HepG2 (cell line): Measurements from ENCODE around the gene ZFHX3. TPM values are rescaled to one million over a fixed set of nuclear protein-coding genes. Genes with fewer than 3 reads are reported as not detected.
A peak's percentile ranks its signal among the peaks of the same experiment; 100 is the strongest.

Experiments
- ATAC-seq: fragments of 200-7000 bp; cut with Tn5 transposase; 3 replicates; pipeline ENCODE4 v1.9.1; 2020; ENCODE audit warnings: mild to moderate bottlenecking, moderate library complexity
- BruUV-seq: library from RNA; stranded (reverse); fragments of 400-500 nt; replicated peaks from 2 replicates; lab custom pipeline; 2021; lab: Mats Ljungman, UMichigan
- CTCF ChIA-PET: fragments of 300-600 bp; formaldehyde crosslinking; extraction: SDS; loops from one replicate; lab custom pipeline; 2021; ENCODE audit warnings: low total read pairs, inconsistent platforms, low intra/inter-chr PET ratio; lab: Yijun Ruan, JAX
- POLR2A ChIA-PET: fragments of 350-600 bp; sonication (Branson Sonifier 250); formaldehyde crosslinking; loops from one replicate; lab custom pipeline; 2020; ENCODE audit warnings: antibody characterized with exemption, inconsistent platforms; lab: Yijun Ruan, JAX
- DNase-seq: peaks from one replicate; pipeline ENCODE4 v3.0.0-alpha.2; 2015; ENCODE audit warnings: low spot score
- FAIRE-seq: peaks from 3 replicates; lab custom pipeline; 2011; peaks lifted over from hg19 to GRCh38; lab: Jason Lieb, UNC
- H2AFZ ChIP-seq: one replicate; pipeline ENCODE4 v1.6.1; 2011; ENCODE audit warnings: low read length, inconsistent platforms
- H3K27ac ChIP-seq: fragments of 300-600 bp; 3 replicates; pipeline ENCODE4 v1.8.0; 2011; ENCODE audit warnings: mixed run types, mild to moderate bottlenecking, mixed read lengths, low read length, inconsistent platforms; ENCODE audit not compliant: insufficient read depth; ENCODE audit errors: extremely low read length
- H3K27me3 ChIP-seq, 2 experiments: fragments of 200-600 bp in 1 of 2; 2 replicates in 1 of 2; 3 replicates in 1 of 2; pipeline versions ENCODE4 v1.6.0 to v1.8.0; 2011; ENCODE audit warnings: low read length in 2 of 2, mild to moderate bottlenecking in 2 of 2, moderate library complexity in 2 of 2, inconsistent platforms in 1 of 2; ENCODE audit not compliant: insufficient read depth in 2 of 2, control insufficient read depth in 1 of 2
- H3K36me3 ChIP-seq, 2 experiments: fragments of 200-600 bp in 1 of 2; replicated peaks in 1 of 2; 2 replicates in 1 of 2; 3 replicates in 1 of 2; pipeline versions ENCODE4 v1.5.1 to v1.8.0; 2011; ENCODE audit warnings: low read length in 2 of 2, inconsistent platforms in 1 of 2; ENCODE audit not compliant: insufficient read depth in 2 of 2, control insufficient read depth in 1 of 2
- H3K4me1 ChIP-seq: 2 replicates; pipeline ENCODE4 v1.5.1; 2012; ENCODE audit warnings: low read length, inconsistent platforms; ENCODE audit not compliant: insufficient read depth
- H3K4me2 ChIP-seq: 2 replicates; pipeline ENCODE4 v1.6.0; 2011; ENCODE audit warnings: low read depth, low read length, inconsistent platforms
- H3K4me3 ChIP-seq, 3 experiments: fragments of 200-600 bp in 1 of 3; sonication (generic), shearing (Covaris generic) in 1 of 3; replicated peaks in 1 of 3; 2 replicates each; pipeline ENCODE4 v1.5.1; 2011 to 2016; ENCODE audit warnings: low read length in 3 of 3, inconsistent platforms in 2 of 3, low read depth in 2 of 3, mild to moderate bottlenecking in 2 of 3, control low read depth in 1 of 3, mixed read lengths in 1 of 3; ENCODE audit not compliant: insufficient read depth in 1 of 3
- H3K79me2 ChIP-seq: one replicate; pipeline ENCODE4 v1.6.1; 2011; ENCODE audit warnings: low read length, inconsistent platforms; ENCODE audit not compliant: insufficient read depth
- H3K9ac ChIP-seq: 2 replicates; pipeline ENCODE4 v1.6.0; 2011; ENCODE audit warnings: mild to moderate bottlenecking, low read depth, low read length, inconsistent platforms; ENCODE audit not compliant: insufficient read depth
- H3K9me3 ChIP-seq: 2 replicates; pipeline ENCODE4 v1.5.1; 2012; ENCODE audit warnings: mild to moderate bottlenecking, low read length
- H4K20me1 ChIP-seq: 2 replicates; pipeline ENCODE4 v1.6.0; 2011; ENCODE audit warnings: inconsistent platforms, mild to moderate bottlenecking, low read length, moderate library complexity; ENCODE audit not compliant: insufficient read depth
- JUND ChIP-seq: sonication (generic); formaldehyde crosslinking; IDR thresholded peaks from 2 replicates; pipeline ENCODE4 v1.8.0; 2022; ENCODE audit warnings: mild to moderate bottlenecking, missing genetic modification reagents
- MXD4 ChIP-seq: IDR thresholded peaks from 2 replicates; pipeline ENCODE4 v1.6.1; 2016; ENCODE audit warnings: mild to moderate bottlenecking, missing biosample characterization, missing genetic modification reagents
- STAG1 ChIP-seq: sonication (generic); formaldehyde crosslinking; IDR thresholded peaks from 2 replicates; pipeline ENCODE4 v1.4.0; 2020; ENCODE audit warnings: missing genetic modification reagents
- ZMYM3 ChIP-seq: sonication (generic); formaldehyde crosslinking; IDR thresholded peaks from 2 replicates; pipeline ENCODE4 v1.5.1; 2020; ENCODE audit warnings: mild to moderate bottlenecking, missing genetic modification reagents
- WGBS: methylation state at CpG from one replicate; pipeline ENCODE4 v1.1.6; 2017; ENCODE audit warnings: low lambda C conversion rate; 5-methylcytosine and 5-hydroxymethylcytosine counted together
- in situ Hi-C: cut with HindIII; loops from 2 replicates; pipeline ENCODE4 v1.10.0; 2017; ENCODE audit warnings: low pct_unique_long_range_greater_than_20kb; ENCODE audit not compliant: extremely low pct_ligation_motif_present
- intact Hi-C: fragments of 100-400 bp; cut with micrococcal nuclease; formaldehyde crosslinking; loops from one replicate; pipeline ENCODE4 v1.10.0; 2022; ENCODE audit not compliant: unreplicated experiment
- polyA plus RNA-seq, 8 experiments: library from polyadenylated mRNA; depleted of rRNA in 3 of 8; stranded (reverse) in 7 of 8; unstranded in 1 of 8; fragments of >200 nt; fragmentation: Illumina TruSeq in 4 of 8; extraction: Trizol in 4 of 8; gene quantifications; 2 replicates each; pipeline versions ENCODE4 v1.2.1 to v1.2.3, GENCODE V29; 2011 to 2016; ENCODE audit warnings: low read depth in 4 of 8, missing spikeins in 1 of 8, mixed read lengths in 1 of 8; ENCODE audit not compliant: insufficient read depth in 1 of 8
- total RNA-seq, 5 experiments: library from RNA; depleted of rRNA; stranded (reverse); fragments of >200 nt; fragmentation: Illumina TruSeq; extraction: Trizol; gene quantifications; 2 replicates each; pipeline ENCODE4 v1.2.3, GENCODE V29; 2016; ENCODE audit warnings: low read depth in 1 of 5

Gene ZFHX3
- total and polyA plus RNA-seq, 2 of the 13 experiments (the other 11 are each of a cell fraction or from before 2014, with no cell fraction given) = 5.0 to 6.0 TPM

DNA sequence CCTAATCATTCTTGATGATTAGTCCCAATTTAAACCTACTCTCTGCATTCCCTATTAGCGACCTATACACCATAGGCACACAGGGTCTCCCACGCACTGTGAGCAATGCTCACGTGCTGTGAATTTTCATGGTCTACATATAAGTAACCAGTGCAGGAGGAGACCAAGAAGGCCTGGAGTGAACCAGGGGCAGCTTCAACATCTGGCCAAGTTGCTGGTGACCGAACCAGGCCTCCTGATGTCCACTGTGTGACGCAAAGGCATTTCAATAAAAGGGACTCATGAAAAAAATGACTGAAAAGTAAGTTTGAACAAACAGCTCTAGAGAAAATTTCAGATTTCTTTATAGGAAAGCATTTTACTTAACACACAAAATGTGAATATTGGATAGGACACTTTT, 107.0 kb downstream of the ZFHX3 start:
- H3K4me1 ChIP-seq = peaks cover 51% of the 10 kb centered on the region
- peaks cover 81% of the 10 kb centered on the region for H3K79me2 ChIP-seq
- H3K4me3 ChIP-seq = no peak overlapping the region
- CTCF ChIA-PET = no interaction called here
- POLR2A ChIA-PET = no interaction called here
- DNase-seq (no peak), FAIRE-seq (no peak), ATAC-seq (no peak)
- in situ Hi-C loops (no loop called here), intact Hi-C loops (no loop called here)
- peaks cover 3% of the 10 kb centered on the region; the same call in 1 of the 2 replicates for H4K20me1 ChIP-seq
- H3K9me3 ChIP-seq = no peaks in the 10 kb centered on the region
- no peak overlapping the region for H3K4me2 ChIP-seq
- H3K27ac ChIP-seq = no peak overlapping the region
- no TSS peak for BruUV-seq
- H3K9ac ChIP-seq = no peak overlapping the region
- WGBS = 98% methylated on average over 5 of the region's 5 CpGs
- H3K36me3 ChIP-seq = peaks cover 5 to 47% of the 10 kb centered on the region in 2 experiments; a peak in 4 of 5 replicates
- no peaks in the 10 kb centered on the region for H3K27me3 ChIP-seq
- no peak overlapping the region for H2AFZ ChIP-seq
- TF ChIP-seq JUND = 0 out of 2 replicates have a peak, but pooled peaks have one; percentile 19
- TF ChIP-seq ZMYM3 = no peak

DNA sequence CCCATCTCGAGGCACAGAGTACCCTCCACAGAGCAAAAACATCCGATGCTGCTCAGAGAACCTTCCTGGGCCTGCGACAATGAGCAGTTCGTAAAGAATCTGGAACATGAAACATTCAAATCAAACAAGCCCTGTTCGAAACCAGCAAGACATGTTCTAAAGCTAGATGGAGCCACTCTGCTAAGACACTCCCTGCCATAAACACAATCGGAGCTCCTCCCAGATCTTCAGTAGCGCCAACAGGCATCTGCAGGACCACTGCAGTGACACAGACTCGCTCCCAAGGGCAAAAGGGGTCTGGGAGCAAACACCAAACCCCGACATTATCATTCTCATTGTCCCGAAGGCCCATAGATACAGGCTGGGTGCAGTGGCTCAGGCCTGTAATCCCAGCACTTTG, 108.7 kb downstream of the ZFHX3 start:
- in situ Hi-C loops (no loop called here), intact Hi-C loops (no loop called here)
- Histone ChIP-seq H3K79me2 (peaks cover 83% of the 10 kb centered on the region), H4K20me1 (peaks cover 3% of the 10 kb centered on the region; the same call in 1 of the 2 replicates), H3K9ac (no peak overlapping the region), H3K9me3 (no peaks in the 10 kb centered on the region), H3K4me1 (peaks cover 67% of the 10 kb centered on the region), H3K4me2 (no peak overlapping the region), H3K4me3 (no peak overlapping the region), H2AFZ (no peak overlapping the region), H3K36me3 (peaks cover 2 to 34% of the 10 kb centered on the region in 2 experiments; a peak in 4 of 5 replicates), H3K27ac (no peak overlapping the region)
- CTCF ChIA-PET = no interaction called here
- 96% methylated on average over 10 of the region's 10 CpGs for WGBS
- ATAC-seq = no peak
- no TSS peak for BruUV-seq
- TF ChIP-seq STAG1 (CRISPR knock-in tag) = peak; percentile 5; the same call in 1 of the 2 replicates
- no peak for TF ChIP-seq MXD4 (CRISPR knock-in tag)
- TF ChIP-seq, all 625 proteins: peak for 1
- FAIRE-seq = no peak
- no peak for DNase-seq
- no peaks in the 10 kb centered on the region for H3K27me3 ChIP-seq
- POLR2A ChIA-PET = interaction anchor here (0.6 to 1.1 kb wide), 2 partner anchors 10 to 16 kb away, joined by 3 read pairs; no protein-coding TSS in a partner anchor
